Measurements from ENCODE around the gene RNF150.
A peak's percentile ranks its signal among the peaks of the same experiment; 100 is the strongest.

RNF150 gene

GRCh38 chr4:141039156-141039555 lies 94.1 kb downstream of the RNF150 start:
- Histone ChIP-seq H3K4me1 (ENCODE audit: control insufficient read depth, insufficient read depth, low read length) (peaks cover 4% of the 10 kb centered on the region; the same call in 1 of the 2 replicates), H3K4me3 (ENCODE audit: low read depth, low read length) (no peak overlapping the region), H3K27ac (ENCODE audit: extremely low read depth, low read depth, low read length) (no peak overlapping the region), H3K9me3 (ENCODE audit: control insufficient read depth, insufficient read depth, low read depth, low read length) (no peaks in the 10 kb centered on the region), H3K36me3 (ENCODE audit: control insufficient read depth in 2 of 2, insufficient read depth in 1 of 2, low read length in 2 of 2) (no peaks in the 10 kb centered on the region)
- TF ChIP-seq HIC1 (tag by site-specific recombination; IDR thresholded peaks at IDR 0.05) = no peak
- TF ChIP-seq ZNF112 (tag by site-specific recombination; IDR thresholded peaks at IDR 0.05) = no peak
- no peak for TF ChIP-seq HOXA7 (CRISPR knock-in tag; IDR thresholded peaks at IDR 0.05; ENCODE audit: borderline replicate concordance)
- TF ChIP-seq ZNF521 (tag by site-specific recombination; IDR thresholded peaks at IDR 0.05) = no peak
- TF ChIP-seq ZNF639 (tag by site-specific recombination; IDR thresholded peaks at IDR 0.05) = no peak
- no peak for TF ChIP-seq ZNF175 (tag by site-specific recombination; IDR thresholded peaks at IDR 0.05)
- TF ChIP-seq PRDM1 (tag by site-specific recombination; IDR thresholded peaks at IDR 0.05) = peak; percentile 90
- TF ChIP-seq ZNF394 (tag by site-specific recombination; IDR thresholded peaks at IDR 0.05; ENCODE audit: borderline replicate concordance) = no peak
- no peak for TF ChIP-seq ZNF341 (tag by site-specific recombination; IDR thresholded peaks at IDR 0.05; ENCODE audit: low read depth)
- ChIA-PET CTCF (interaction anchor here (0.6 kb wide), 1 partner anchor 64 kb away, joined by 3 read pairs; no protein-coding TSS in a partner anchor), POLR2A (no interaction called here)

GRCh38 chr4:141038428-141038827 lies 94.8 kb downstream of the RNF150 start:
- ChIA-PET POLR2A (no interaction called here), CTCF (no interaction called here)
- Histone ChIP-seq H3K4me3 (ENCODE audit: low read depth, low read length) (no peak overlapping the region), H3K27ac (ENCODE audit: extremely low read depth, low read depth, low read length) (no peak overlapping the region), H3K4me1 (ENCODE audit: control insufficient read depth, insufficient read depth, low read length) (peaks cover 4% of the 10 kb centered on the region; the same call in 1 of the 2 replicates), H3K9me3 (ENCODE audit: control insufficient read depth, insufficient read depth, low read depth, low read length) (no peaks in the 10 kb centered on the region), H3K36me3 (ENCODE audit: control insufficient read depth in 2 of 2, insufficient read depth in 1 of 2, low read length in 2 of 2) (no peaks in the 10 kb centered on the region)
- TF ChIP-seq ZNF24 (tag by site-specific recombination; IDR thresholded peaks at IDR 0.05) (no peak), ZNF121 (tag by site-specific recombination; IDR thresholded peaks at IDR 0.05) (peak; percentile 68)

GRCh38 chr4:141037446-141037845 lies 95.8 kb downstream of the RNF150 start:
- H3K4me3 ChIP-seq (ENCODE audit: low read depth, low read length) = no peak overlapping the region
- H3K27ac ChIP-seq (ENCODE audit: extremely low read depth, low read depth, low read length) = no peak overlapping the region
- peaks cover 4% of the 10 kb centered on the region; the same call in 1 of the 2 replicates for H3K4me1 ChIP-seq (ENCODE audit: control insufficient read depth, insufficient read depth, low read length)
- POLR2A ChIA-PET = no interaction called here
- TF ChIP-seq ZNF274 (IDR thresholded peaks at IDR 0.05; ENCODE audit: low read length) (no peak), ZNF274 (tag by site-specific recombination; IDR thresholded peaks at IDR 0.05; ENCODE audit: borderline replicate concordance) (no peak), ZNF629 (tag by site-specific recombination; IDR thresholded peaks at IDR 0.05) (no peak), MYNN (tag by site-specific recombination; IDR thresholded peaks at IDR 0.05; ENCODE audit: borderline replicate concordance) (no peak), ZNF837 (tag by site-specific recombination; IDR thresholded peaks at IDR 0.05) (no peak), ZNF239 (tag by site-specific recombination; IDR thresholded peaks at IDR 0.05) (no peak), SETDB1 (IDR thresholded peaks at IDR 0.05; ENCODE audit: insufficient read length, low read length) (no peak), ZNF324 (tag by site-specific recombination; IDR thresholded peaks at IDR 0.05) (no peak), ZNF521 (tag by site-specific recombination; IDR thresholded peaks at IDR 0.05) (no peak), ZNF654 (tag by site-specific recombination; IDR thresholded peaks at IDR 0.05; ENCODE audit: low read depth) (no peak), PRDM1 (tag by site-specific recombination; IDR thresholded peaks at IDR 0.05) (no peak), ZNF146 (tag by site-specific recombination; IDR thresholded peaks at IDR 0.05) (no peak), TRIM28 (IDR thresholded peaks at IDR 0.05; ENCODE audit: borderline replicate concordance, low read length) (no peak), ZNF792 (tag by site-specific recombination; IDR thresholded peaks at IDR 0.05) (no peak), GLI2 (tag by site-specific recombination; IDR thresholded peaks at IDR 0.05; ENCODE audit: borderline replicate concordance, low read depth) (no peak)
- CTCF ChIA-PET = interaction anchor here (0.6 to 1.1 kb wide), 4 partner anchors 27 to 344 kb away, joined by 3 to 4 read pairs (median 3); no protein-coding TSS in a partner anchor
- no peaks in the 10 kb centered on the region for H3K9me3 ChIP-seq (ENCODE audit: control insufficient read depth, insufficient read depth, low read depth, low read length)
- H3K36me3 ChIP-seq (ENCODE audit: control insufficient read depth in 2 of 2, insufficient read depth in 1 of 2, low read length in 2 of 2) = no peaks in the 10 kb centered on the region
